Cerebellar cortex (tissue), 1 donor: Measurements from ENCODE around the gene MXI1.
A peak's percentile ranks its signal among the peaks of the same experiment; 100 is the strongest.
"Not testable (repeated sequence)": the region's sequence is repeated elsewhere in the genome, so short reads cannot be mapped to it uniquely, and the experiment has no call there.

Source experiments
- DNase-seq: peaks from one replicate; pipeline ENCODE4 v3.0.0-alpha.2; 2015; ENCODE audit warnings: low spot score

The MXI1 gene

GRCh38 chr10:110321869-110322620 lies 114.6 kb downstream of the MXI1 start:
- DNase-seq = no peak

GRCh38 chr10:110323503-110323902 lies 116.1 kb downstream of the MXI1 start:
- DNase-seq = no peak

GRCh38 chr10:110324201-110324804 lies 116.9 kb downstream of the MXI1 start:
- DNase-seq = no peak

- no peak for DNase-seq
These were observed 117.4 kb downstream of the MXI1 start for GRCh38 chr10:110324805-110325280.

GRCh38 chr10:110326351-110327032 lies 119.1 kb downstream of the MXI1 start:
- no peak for DNase-seq

- no peak for DNase-seq
These were observed 120.0 kb downstream of the MXI1 start for GRCh38 chr10:110327262-110327914.

- DNase-seq = no peak
These were observed 123.3 kb downstream of the MXI1 start for GRCh38 chr10:110330675-110331074.

GRCh38 chr10:110331226-110331795 lies 123.9 kb downstream of the MXI1 start:
- not testable (repeated sequence) for DNase-seq

GRCh38 chr10:110334061-110334656 lies 126.8 kb downstream of the MXI1 start:
- DNase-seq = no peak

GRCh38 chr10:110335314-110336064 lies 128.1 kb downstream of the MXI1 start:
- DNase-seq = no peak

- peak; percentile 46 for DNase-seq
These were observed 128.8 kb downstream of the MXI1 start for GRCh38 chr10:110336111-110336721.
